Heart left ventricle (tissue), 13 donors: ENCODE measurements around the gene E2F3.

Experiments
- CTCF ChIP-seq, 12 donors: fragments of 200-600 bp; sonication (generic) in 4 of 12; IDR thresholded peaks; one replicate each; pipeline versions ENCODE4 v1.5.0 to v1.8.0; 2018 to 2022; ENCODE audit warnings: antibody characterized with exemption in 12 of 12, mild to moderate bottlenecking in 5 of 12
- POLR2A ChIP-seq, 2 donors: fragments of 450-650 bp; IDR thresholded peaks; one replicate each; pipeline ENCODE4 v1.6.1; 2017; ENCODE audit warnings: antibody characterized with exemption in 2 of 2, mild to moderate bottlenecking in 2 of 2, moderate library complexity in 2 of 2
- donor health status: ischemic (EF 13 %, LVEDD 7.1; RV severe dilation, severe dysfunction).
- donor health status: DM: no; HTN: yes; CAD: no.
- donor health status: DM: no; HTN: no; CAD: no.
- donor health status: ischemic (EF 25% LVEDD 6.9; RV normal size, moderate dysfunction).
- donor health status: ischemic (EF 25% LVEDD 5.7; RV mildly dilated, moderate dysfunction).
- donor health status: ischemic (EF 35%, LVEDD 5.7; RV mildly dilated, moderate dysfunction).
- donor health status: nonischemic (EF 11% LVEDD 7.7; RV severe dilation, severe dysfunction).
- donor health status: DM: yes; HTN: yes; CAD: no.
- donor health status: PGD.
- donor health status: ischemic (EF 29% LVEDD 5.4; RV normal size, mild dysfunction).
- donor health status: nonischemic (EF 23%, LVEDD 6.1; RV moderate dilation, normal function).

GRCh38 chr6:20464041-20464440, 62.4 kb downstream of the E2F3 start:
- TF ChIP-seq CTCF (IDR thresholded peaks at IDR 0.05) (no peak), POLR2A (IDR thresholded peaks at IDR 0.05) (no peak)
